ENCODE data around the gene PTK6.

Gene PTK6

DNA sequence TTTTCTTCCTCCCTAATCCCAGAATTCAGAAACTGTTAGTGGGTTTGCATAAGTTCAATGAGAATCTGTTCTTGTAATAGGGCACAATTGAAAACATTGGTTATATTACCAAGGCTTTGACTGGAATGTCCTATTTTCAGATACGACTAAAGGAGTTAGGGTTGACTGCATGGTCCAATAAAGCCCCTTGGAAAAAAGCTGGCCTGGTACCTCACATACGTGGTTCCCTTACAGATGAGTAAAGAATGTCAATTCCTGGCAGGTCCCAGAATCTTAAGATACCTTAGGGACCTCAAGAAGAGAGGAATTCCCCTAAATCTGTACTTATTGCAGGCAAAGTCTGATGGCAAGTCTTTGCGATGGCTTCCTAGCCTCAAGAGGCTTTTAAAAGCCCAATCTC is 12.0 kb downstream of the PTK6 start:
- TF ChIP-seq SPI1 (IDR thresholded peaks at IDR 0.05; ENCODE audit: borderline replicate concordance, low read depth), result no peak
- TF ChIP-seq POLR2AphosphoS5 (IDR thresholded peaks at IDR 0.05; ENCODE audit: low read depth), result no peak
- no peak for TF ChIP-seq GABPA (IDR thresholded peaks at IDR 0.05; ENCODE audit: low read depth)
- TF ChIP-seq, protein P1, sequence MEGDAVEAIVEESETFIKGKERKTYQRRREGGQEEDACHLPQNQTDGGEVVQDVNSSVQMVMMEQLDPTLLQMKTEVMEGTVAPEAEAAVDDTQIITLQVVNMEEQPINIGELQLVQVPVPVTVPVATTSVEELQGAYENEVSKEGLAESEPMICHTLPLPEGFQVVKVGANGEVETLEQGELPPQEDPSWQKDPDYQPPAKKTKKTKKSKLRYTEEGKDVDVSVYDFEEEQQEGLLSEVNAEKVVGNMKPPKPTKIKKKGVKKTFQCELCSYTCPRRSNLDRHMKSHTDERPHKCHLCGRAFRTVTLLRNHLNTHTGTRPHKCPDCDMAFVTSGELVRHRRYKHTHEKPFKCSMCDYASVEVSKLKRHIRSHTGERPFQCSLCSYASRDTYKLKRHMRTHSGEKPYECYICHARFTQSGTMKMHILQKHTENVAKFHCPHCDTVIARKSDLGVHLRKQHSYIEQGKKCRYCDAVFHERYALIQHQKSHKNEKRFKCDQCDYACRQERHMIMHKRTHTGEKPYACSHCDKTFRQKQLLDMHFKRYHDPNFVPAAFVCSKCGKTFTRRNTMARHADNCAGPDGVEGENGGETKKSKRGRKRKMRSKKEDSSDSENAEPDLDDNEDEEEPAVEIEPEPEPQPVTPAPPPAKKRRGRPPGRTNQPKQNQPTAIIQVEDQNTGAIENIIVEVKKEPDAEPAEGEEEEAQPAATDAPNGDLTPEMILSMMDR (IDR thresholded peaks at IDR 0.05; ENCODE audit: insufficient read depth, low read length), result no peak
- TF ChIP-seq, protein P2, sequence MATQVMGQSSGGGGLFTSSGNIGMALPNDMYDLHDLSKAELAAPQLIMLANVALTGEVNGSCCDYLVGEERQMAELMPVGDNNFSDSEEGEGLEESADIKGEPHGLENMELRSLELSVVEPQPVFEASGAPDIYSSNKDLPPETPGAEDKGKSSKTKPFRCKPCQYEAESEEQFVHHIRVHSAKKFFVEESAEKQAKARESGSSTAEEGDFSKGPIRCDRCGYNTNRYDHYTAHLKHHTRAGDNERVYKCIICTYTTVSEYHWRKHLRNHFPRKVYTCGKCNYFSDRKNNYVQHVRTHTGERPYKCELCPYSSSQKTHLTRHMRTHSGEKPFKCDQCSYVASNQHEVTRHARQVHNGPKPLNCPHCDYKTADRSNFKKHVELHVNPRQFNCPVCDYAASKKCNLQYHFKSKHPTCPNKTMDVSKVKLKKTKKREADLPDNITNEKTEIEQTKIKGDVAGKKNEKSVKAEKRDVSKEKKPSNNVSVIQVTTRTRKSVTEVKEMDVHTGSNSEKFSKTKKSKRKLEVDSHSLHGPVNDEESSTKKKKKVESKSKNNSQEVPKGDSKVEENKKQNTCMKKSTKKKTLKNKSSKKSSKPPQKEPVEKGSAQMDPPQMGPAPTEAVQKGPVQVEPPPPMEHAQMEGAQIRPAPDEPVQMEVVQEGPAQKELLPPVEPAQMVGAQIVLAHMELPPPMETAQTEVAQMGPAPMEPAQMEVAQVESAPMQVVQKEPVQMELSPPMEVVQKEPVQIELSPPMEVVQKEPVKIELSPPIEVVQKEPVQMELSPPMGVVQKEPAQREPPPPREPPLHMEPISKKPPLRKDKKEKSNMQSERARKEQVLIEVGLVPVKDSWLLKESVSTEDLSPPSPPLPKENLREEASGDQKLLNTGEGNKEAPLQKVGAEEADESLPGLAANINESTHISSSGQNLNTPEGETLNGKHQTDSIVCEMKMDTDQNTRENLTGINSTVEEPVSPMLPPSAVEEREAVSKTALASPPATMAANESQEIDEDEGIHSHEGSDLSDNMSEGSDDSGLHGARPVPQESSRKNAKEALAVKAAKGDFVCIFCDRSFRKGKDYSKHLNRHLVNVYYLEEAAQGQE (IDR thresholded peaks at IDR 0.05; ENCODE audit: insufficient replicate concordance, low read depth), result no peak
- H3K27ac ChIP-seq (replicated peaks), result no peak overlapping the region
- no peak for DNase-seq (ENCODE audit: low read depth in 1 of 2, low spot score in 1 of 2)

DNA sequence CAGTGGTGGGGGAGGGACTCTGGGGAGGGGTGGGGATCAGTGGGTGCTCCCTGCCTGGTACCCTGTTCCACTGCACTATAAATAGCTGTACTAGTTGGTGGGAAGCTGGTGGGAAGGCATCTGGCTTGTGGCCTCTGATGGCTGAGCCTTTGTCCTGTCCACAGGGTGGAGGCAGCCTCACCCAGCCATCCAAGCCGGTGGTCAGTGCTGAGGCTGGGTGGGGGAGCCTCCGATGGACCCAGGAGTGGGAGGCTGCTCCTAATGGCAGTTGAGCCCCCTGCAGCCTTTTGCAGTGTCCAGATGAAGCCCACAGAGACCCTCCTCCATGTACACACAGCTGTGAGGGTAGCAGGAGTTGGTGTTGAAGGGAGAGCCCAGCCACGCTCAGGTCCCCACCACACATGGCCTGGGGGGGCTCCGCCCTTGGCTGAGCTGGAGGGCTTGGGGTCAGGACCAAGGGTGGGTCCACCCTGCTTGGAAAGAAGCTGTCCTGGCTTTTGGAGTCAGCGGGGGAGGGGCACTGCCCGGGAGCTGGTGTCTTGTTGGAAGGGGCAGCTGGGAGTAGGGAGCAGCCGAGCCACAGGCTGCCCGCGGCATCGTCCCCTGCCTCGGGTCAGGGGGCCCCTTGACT is 14.1 kb downstream of the PTK6 start:
- no peak for DNase-seq (ENCODE audit: low read depth in 1 of 2, low spot score in 1 of 2)
- Histone ChIP-seq H3K4me3 (replicated peaks; ENCODE audit: insufficient read depth, low read length) (no peak overlapping the region), H3K27me3 (ENCODE audit: insufficient read depth, poor library complexity, severe bottlenecking) (peaks cover 8% of the 10 kb centered on the region), H3K27ac (replicated peaks) (no peak overlapping the region)
- TF ChIP-seq SPI1 (IDR thresholded peaks at IDR 0.05; ENCODE audit: borderline replicate concordance, low read depth) (no peak), POLR2AphosphoS5 (IDR thresholded peaks at IDR 0.05; ENCODE audit: low read depth) (no peak), GABPA (IDR thresholded peaks at IDR 0.05; ENCODE audit: low read depth) (no peak)
- TF ChIP-seq, protein P2 (IDR thresholded peaks at IDR 0.05; ENCODE audit: insufficient replicate concordance, low read depth), result no peak
- TF ChIP-seq, protein P1 (IDR thresholded peaks at IDR 0.05; ENCODE audit: insufficient read depth, low read length), result no peak

More for the DNA sequence above, 12.0 kb downstream of the PTK6 start:
- Histone ChIP-seq H3K4me3 (replicated peaks; ENCODE audit: insufficient read depth, low read length) (no peak overlapping the region), H3K27me3 (ENCODE audit: insufficient read depth, poor library complexity, severe bottlenecking) (no peaks in the 10 kb centered on the region)

DNA sequence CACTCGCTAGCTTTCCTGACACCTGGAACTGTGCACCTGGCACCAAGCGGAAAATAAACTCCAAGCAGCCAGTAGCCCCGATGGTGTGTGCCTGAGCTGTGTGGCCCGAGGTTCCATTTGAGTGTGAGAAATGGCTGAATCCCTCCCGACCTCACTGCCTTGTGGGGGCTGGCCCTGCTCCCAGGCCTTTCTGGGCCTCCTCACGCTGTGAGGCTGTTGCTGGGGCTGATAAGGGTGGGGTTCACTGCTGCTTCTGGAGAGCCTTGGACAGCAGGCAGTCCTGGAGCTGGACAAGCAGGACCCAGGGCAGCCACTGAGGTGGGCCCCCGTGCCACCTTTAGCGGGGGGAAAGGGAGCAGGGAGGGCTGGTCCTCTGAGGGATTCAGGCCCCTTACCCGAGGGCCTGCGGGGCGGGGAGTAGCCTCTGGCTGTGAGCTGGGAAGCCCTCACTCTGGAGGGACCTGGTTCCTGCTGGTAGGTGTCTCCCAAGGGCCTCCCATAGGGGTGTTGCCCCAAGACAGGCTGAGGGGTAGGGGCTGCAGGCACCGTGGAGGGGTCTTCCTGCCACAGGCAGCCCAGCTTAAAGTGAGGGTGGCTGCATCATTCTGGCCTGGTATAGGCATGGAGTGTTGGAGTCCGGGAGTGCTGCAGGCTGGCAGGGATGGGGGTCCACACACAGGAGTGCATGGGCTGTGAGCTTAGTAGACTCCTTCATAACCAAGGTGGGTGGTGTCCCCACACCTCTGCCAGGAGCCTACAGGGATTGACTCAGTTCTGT is 14.9 kb downstream of the PTK6 start:
- no peak overlapping the region for H3K27ac ChIP-seq (replicated peaks)
- TF ChIP-seq, protein P2 (IDR thresholded peaks at IDR 0.05; ENCODE audit: insufficient replicate concordance, low read depth), result no peak
- TF ChIP-seq POLR2AphosphoS5 (IDR thresholded peaks at IDR 0.05; ENCODE audit: low read depth) (no peak), GABPA (IDR thresholded peaks at IDR 0.05; ENCODE audit: low read depth) (no peak), SPI1 (IDR thresholded peaks at IDR 0.05; ENCODE audit: borderline replicate concordance, low read depth) (no peak)
- TF ChIP-seq, protein P1 (IDR thresholded peaks at IDR 0.05; ENCODE audit: insufficient read depth, low read length), result no peak
- no peak overlapping the region for H3K4me3 ChIP-seq (replicated peaks; ENCODE audit: insufficient read depth, low read length)
- no peak for DNase-seq (ENCODE audit: low read depth in 1 of 2, low spot score in 1 of 2)
- H3K27me3 ChIP-seq (ENCODE audit: insufficient read depth, poor library complexity, severe bottlenecking), result peaks cover 8% of the 10 kb centered on the region
